Measurements from ENCODE around the gene GGA1. TPM values are rescaled to one million over a fixed set of nuclear protein-coding genes. Genes with fewer than 3 reads are reported as not detected.

The GGA1 gene
- total RNA-seq, 4 donors from 2014 or later = 46.2 to 90.5 (median 60.4) TPM

DNA sequence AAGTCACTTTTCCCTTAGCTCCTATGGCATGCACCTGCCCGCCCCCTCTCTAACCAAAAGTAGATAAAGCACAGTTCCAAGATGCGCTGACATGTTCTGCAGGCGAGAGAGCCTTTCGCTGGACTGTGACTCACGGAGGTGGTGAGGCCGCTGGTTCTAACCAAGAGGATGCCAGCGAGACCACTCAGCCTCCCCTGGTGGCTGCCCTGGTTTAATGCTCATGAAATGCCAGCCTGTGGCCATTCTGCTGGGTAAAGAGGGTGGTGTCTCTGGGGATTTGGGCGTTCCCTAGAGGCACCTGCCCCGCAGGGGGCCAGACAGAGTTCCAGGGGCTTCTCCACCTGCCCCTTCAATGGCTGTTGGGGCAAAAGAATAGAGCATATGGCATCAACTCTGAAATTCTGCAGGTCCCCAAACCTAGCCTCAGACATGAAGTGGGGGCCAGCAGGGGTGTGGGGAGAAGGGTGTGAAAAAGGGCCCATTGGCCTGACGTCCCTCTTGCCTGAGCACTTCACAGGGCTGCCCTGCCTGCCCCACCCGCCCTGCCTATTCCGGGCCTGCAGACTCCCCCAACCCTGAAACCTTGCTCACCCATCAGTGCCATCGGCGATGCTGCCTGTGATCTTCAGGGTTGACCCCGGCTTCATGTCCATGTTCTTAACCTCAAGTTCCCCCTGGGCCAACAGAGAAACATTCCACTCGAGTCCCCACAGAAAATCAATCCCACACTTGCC, 37.2 kb upstream of the GGA1 start:
- peaks cover 6% of the 10 kb centered on the region in 2 donors for H3K36me3 ChIP-seq

DNA sequence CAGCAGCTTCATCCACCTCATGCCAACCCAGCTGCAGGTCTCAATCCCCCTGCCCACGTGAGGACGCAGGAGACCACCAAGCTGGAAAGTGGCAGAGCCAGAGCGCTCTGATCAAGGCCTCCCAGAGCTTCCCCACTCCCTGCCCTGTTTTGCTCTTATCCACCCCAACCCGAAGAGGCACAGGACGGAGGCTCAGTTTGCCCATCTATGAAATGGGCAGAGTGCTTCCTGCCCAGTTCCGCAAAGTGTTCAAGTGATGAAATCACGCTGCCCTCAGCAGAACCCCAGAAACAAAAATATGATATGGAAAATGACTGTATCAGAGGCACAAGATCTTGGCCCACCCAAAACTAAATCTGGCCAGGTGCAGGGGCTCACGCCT, 36.7 kb upstream of the GGA1 start:
- whole genome bisulfite sequencing, 2 donors = 96 to 97% methylated on average over 8 of the region's 8 CpGs
- peaks cover 6 to 12% of the 10 kb centered on the region in 2 donors for H3K4me1 ChIP-seq
- no peak for DNase-seq
- H3K27ac ChIP-seq = no peak overlapping the region
- no peaks in the 10 kb centered on the region for H3K27me3 ChIP-seq
- no peaks in the 10 kb centered on the region for H3K9me3 ChIP-seq
- H3K4me3 ChIP-seq (replicated peaks in 1 of 3) = no peak overlapping the region
- no peak for TF ChIP-seq POLR2A (IDR thresholded peaks at IDR 0.05)
- intact Hi-C loops (cut with DNase I) = no loop called here
- peaks cover under 1 to 3% of the 10 kb centered on the region in 2 donors for H3K36me3 ChIP-seq

More for the DNA sequence above, 37.2 kb upstream of the GGA1 start:
- peaks cover 8 to 17% of the 10 kb centered on the region in 2 donors for H3K4me1 ChIP-seq
- intact Hi-C loops (cut with DNase I) = no loop called here
- no peaks in the 10 kb centered on the region for H3K9me3 ChIP-seq
- WGBS, 2 donors = 86 to 87% methylated on average over 15 of the region's 16 CpGs
- TF ChIP-seq, protein P1, sequence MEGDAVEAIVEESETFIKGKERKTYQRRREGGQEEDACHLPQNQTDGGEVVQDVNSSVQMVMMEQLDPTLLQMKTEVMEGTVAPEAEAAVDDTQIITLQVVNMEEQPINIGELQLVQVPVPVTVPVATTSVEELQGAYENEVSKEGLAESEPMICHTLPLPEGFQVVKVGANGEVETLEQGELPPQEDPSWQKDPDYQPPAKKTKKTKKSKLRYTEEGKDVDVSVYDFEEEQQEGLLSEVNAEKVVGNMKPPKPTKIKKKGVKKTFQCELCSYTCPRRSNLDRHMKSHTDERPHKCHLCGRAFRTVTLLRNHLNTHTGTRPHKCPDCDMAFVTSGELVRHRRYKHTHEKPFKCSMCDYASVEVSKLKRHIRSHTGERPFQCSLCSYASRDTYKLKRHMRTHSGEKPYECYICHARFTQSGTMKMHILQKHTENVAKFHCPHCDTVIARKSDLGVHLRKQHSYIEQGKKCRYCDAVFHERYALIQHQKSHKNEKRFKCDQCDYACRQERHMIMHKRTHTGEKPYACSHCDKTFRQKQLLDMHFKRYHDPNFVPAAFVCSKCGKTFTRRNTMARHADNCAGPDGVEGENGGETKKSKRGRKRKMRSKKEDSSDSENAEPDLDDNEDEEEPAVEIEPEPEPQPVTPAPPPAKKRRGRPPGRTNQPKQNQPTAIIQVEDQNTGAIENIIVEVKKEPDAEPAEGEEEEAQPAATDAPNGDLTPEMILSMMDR (IDR thresholded peaks at IDR 0.05) = no peak
- no peak for TF ChIP-seq POLR2A (IDR thresholded peaks at IDR 0.05)
- no peak overlapping the region for H3K4me3 ChIP-seq (replicated peaks in 1 of 3)
- DNase-seq = no peak
- no peaks in the 10 kb centered on the region for H3K27me3 ChIP-seq
- H3K27ac ChIP-seq = no peak overlapping the region

DNA sequence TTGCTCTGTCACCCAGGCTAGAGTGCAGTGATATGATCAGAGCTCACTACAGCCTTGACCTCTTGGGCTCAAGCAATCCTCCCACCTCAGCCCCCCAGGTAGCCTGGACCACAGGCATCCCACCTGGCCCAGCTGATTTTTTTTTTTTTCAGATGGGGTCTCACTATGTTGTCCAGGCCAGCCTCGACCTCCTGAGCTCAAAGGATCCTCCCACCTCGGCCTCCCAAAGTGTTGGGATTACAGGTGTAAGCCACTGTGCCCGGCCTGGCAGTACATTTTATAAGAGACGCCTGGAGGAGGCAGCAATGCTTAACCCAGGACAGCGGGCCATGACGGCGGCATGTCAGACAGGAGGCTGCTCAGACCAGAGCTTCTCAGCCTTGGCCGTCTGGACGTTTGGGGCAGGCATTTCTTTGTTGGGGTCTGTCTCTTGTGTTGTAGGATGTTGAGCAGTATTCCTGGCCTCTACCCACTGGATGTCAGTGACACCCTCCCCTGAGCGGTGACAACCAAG, 33.1 kb upstream of the GGA1 start:
- Histone ChIP-seq H3K27ac (no peak overlapping the region), H3K4me3 (replicated peaks in 1 of 3) (no peak overlapping the region), H3K4me1 (no peaks in the 10 kb centered on the region), H3K36me3 (no peaks in the 10 kb centered on the region), H3K27me3 (no peaks in the 10 kb centered on the region), H3K9me3 (no peaks in the 10 kb centered on the region)
- intact Hi-C loops (cut with DNase I) = no loop called here
- TF ChIP-seq POLR2A (IDR thresholded peaks at IDR 0.05) = no peak
- TF ChIP-seq, protein P1 (IDR thresholded peaks at IDR 0.05) = no peak
- 93 to 94% methylated on average over 10 of the region's 10 CpGs for WGBS, 2 donors
- DNase-seq = no peak

DNA sequence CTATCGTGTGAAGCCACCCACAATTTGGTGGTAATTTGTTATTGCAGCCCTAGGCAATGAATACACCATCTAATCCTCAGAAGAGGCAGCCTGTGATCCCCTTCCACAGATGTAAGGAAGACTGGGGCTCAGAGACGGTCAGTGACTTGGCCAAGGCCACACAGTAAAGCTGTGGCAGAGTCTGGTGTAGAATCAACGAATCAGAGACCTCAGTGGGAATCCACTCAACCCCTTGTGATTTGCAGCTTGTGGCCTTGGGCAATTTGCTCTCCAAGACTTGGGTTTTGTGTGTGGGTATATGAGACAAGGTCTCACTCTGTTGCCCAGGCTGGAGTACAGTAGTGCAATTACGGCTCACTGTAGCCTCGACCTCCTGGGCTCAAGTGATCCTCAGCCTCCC, 30.6 kb upstream of the GGA1 start:
- no peaks in the 10 kb centered on the region for H3K9me3 ChIP-seq
- 91 to 96% methylated on average over 3 to 5 of the region's 5 CpGs for WGBS, 2 donors
- no peaks in the 10 kb centered on the region for H3K36me3 ChIP-seq
- peaks cover 0 to 3% of the 10 kb centered on the region in 2 donors for H3K4me1 ChIP-seq
- intact Hi-C loops (cut with DNase I) = no loop called here
- TF ChIP-seq POLR2A (IDR thresholded peaks at IDR 0.05) = no peak
- TF ChIP-seq, protein P1 (IDR thresholded peaks at IDR 0.05) = no peak
- no peak overlapping the region for H3K4me3 ChIP-seq (replicated peaks in 1 of 3)
- H3K27ac ChIP-seq = no peak overlapping the region
- no peaks in the 10 kb centered on the region for H3K27me3 ChIP-seq
- no peak for DNase-seq

DNA sequence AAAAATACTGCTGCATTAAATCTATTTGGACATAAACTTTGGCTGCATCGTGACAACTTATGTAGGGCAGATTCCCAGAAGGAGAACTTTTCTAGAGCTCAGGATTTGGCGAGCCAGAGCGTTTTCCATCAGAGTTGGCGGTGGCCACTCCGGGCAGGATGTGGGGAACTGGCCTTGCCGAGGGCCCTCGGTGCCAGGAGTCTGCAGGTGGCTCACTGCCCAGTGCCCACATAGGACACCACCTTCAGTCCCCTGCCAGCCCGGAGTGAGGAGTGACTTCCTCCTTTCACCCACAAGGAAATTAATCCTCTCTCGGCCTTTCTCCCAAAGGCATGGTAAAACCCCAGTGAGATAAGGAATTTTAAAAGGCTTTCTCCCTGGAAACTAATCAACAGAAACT, 27.1 kb upstream of the GGA1 start:
- H3K9me3 ChIP-seq = no peaks in the 10 kb centered on the region
- no peaks in the 10 kb centered on the region for H3K36me3 ChIP-seq
- WGBS, 2 donors = 46 to 66% methylated on average over 9 of the region's 9 CpGs
- no peak overlapping the region for H3K27ac ChIP-seq
- H3K27me3 ChIP-seq = no peaks in the 10 kb centered on the region
- peaks cover 0 to 3% of the 10 kb centered on the region in 2 donors for H3K4me1 ChIP-seq
- no peak overlapping the region for H3K4me3 ChIP-seq (replicated peaks in 1 of 3)
- intact Hi-C loops (cut with DNase I) = no loop called here
- DNase-seq = no peak
- TF ChIP-seq, protein P1 (IDR thresholded peaks at IDR 0.05) = no peak
- no peak for TF ChIP-seq POLR2A (IDR thresholded peaks at IDR 0.05)

All from thyroid gland (tissue), 4 donors.